Endothelial cell of hepatic sinusoid (primary cell): ENCODE measurements around the gene PKHD1.

ENCODE experiments used
- in situ Hi-C: cut with HindIII; loops from 2 replicates; pipeline ENCODE4 v1.10.0; 2017; ENCODE audit warnings: low sequenced_read_pairs

PKHD1 gene

GRCh38 chr6:51719297-51719696 lies 368.1 kb downstream of the PKHD1 start:
- in situ Hi-C loops: no loop called here

GRCh38 chr6:51718533-51718932 lies 368.9 kb downstream of the PKHD1 start:
- in situ Hi-C loops: no loop called here

GRCh38 chr6:51717477-51717876 lies 369.9 kb downstream of the PKHD1 start:
- in situ Hi-C loops: no loop called here

GRCh38 chr6:51711876-51712275 lies 375.5 kb downstream of the PKHD1 start:
- in situ Hi-C loops: no loop called here

- in situ Hi-C loops: no loop called here
Observed at GRCh38 chr6:51706086-51706485, 381.3 kb downstream of the PKHD1 start.

- in situ Hi-C loops: no loop called here
Observed at GRCh38 chr6:51704932-51705540, 382.4 kb downstream of the PKHD1 start.

GRCh38 chr6:51702851-51703250 lies 384.6 kb downstream of the PKHD1 start:
- in situ Hi-C loops: no loop called here

- in situ Hi-C loops: no loop called here
Observed at GRCh38 chr6:51684603-51685002, 402.8 kb downstream of the PKHD1 start.

GRCh38 chr6:51684038-51684437 lies 403.4 kb downstream of the PKHD1 start:
- in situ Hi-C loops: no loop called here

- in situ Hi-C loops: no loop called here
Observed at GRCh38 chr6:51678905-51679620, 408.4 kb downstream of the PKHD1 start.

- in situ Hi-C loops: no loop called here
Observed at GRCh38 chr6:51678274-51678673, 409.1 kb downstream of the PKHD1 start.

GRCh38 chr6:51675922-51676275 lies 411.5 kb downstream of the PKHD1 start:
- in situ Hi-C loops: no loop called here

- in situ Hi-C loops: no loop called here
Observed at GRCh38 chr6:51675020-51675921, 412.1 kb downstream of the PKHD1 start.

- in situ Hi-C loops: no loop called here
Observed at GRCh38 chr6:51663525-51663924, 423.9 kb downstream of the PKHD1 start.

- in situ Hi-C loops: no loop called here
Observed at GRCh38 chr6:51660767-51661166, 426.6 kb downstream of the PKHD1 start.

- in situ Hi-C loops: no loop called here
Observed at GRCh38 chr6:51657491-51657890, 429.9 kb downstream of the PKHD1 start.

GRCh38 chr6:51655517-51655916 lies 431.9 kb downstream of the PKHD1 start:
- in situ Hi-C loops: no loop called here

GRCh38 chr6:51654647-51655046 lies 432.8 kb downstream of the PKHD1 start:
- in situ Hi-C loops: no loop called here

GRCh38 chr6:51651132-51651817 lies 436.1 kb downstream of the PKHD1 start:
- in situ Hi-C loops: no loop called here

- in situ Hi-C loops: no loop called here
Observed at GRCh38 chr6:51648774-51649173, 438.6 kb downstream of the PKHD1 start.

- in situ Hi-C loops: no loop called here
Observed at GRCh38 chr6:51648236-51648635, 439.2 kb downstream of the PKHD1 start.
